Smooth muscle cell (in vitro differentiated cells): ENCODE data around the gene SPEM2. TPM values are rescaled to one million over a fixed set of nuclear protein-coding genes. Genes with fewer than 3 reads are reported as not detected.

Experiments used
- DNase-seq: peaks from one replicate; lab custom pipeline; 2025; ENCODE audit not compliant: unreplicated experiment; lab: John Stamatoyannopoulos, UW
- H2AFZ ChIP-seq: fragments of 200-600 bp; sonication (generic); 2 replicates; pipeline ENCODE4 v1.6.0; 2016; ENCODE audit warnings: antibody characterized with exemption, low read depth, mild to moderate bottlenecking
- H3F3A ChIP-seq: fragments of 200-600 bp; sonication (generic); 2 replicates; pipeline ENCODE4 v1.6.0; 2017; ENCODE audit warnings: antibody characterized with exemption, low read depth
- H3K27ac ChIP-seq: fragments of 200-600 bp; sonication (generic); 2 replicates; pipeline ENCODE4 v1.5.1; 2016; ENCODE audit warnings: low read depth, mild to moderate bottlenecking
- H3K27me3 ChIP-seq: fragments of 200-600 bp; sonication (generic); 2 replicates; pipeline ENCODE4 v1.6.1; 2016; ENCODE audit warnings: low read depth, mild to moderate bottlenecking
- H3K36me3 ChIP-seq: fragments of 200-600 bp; sonication (generic); 2 replicates; pipeline ENCODE4 v1.5.1; 2016; ENCODE audit warnings: low read depth
- H3K4me1 ChIP-seq: fragments of 200-600 bp; sonication (generic); 2 replicates; pipeline ENCODE4 v1.5.1; 2016; ENCODE audit warnings: low read depth
- H3K4me2 ChIP-seq: fragments of 200-600 bp; sonication (generic); 2 replicates; pipeline ENCODE4 v1.6.0; 2016; ENCODE audit warnings: mild to moderate bottlenecking
- H3K4me3 ChIP-seq: fragments of 200-600 bp; sonication (generic); 2 replicates; pipeline ENCODE4 v1.5.1; 2016; ENCODE audit warnings: mild to moderate bottlenecking
- H3K79me2 ChIP-seq: fragments of 200-600 bp; sonication (generic); 2 replicates; pipeline ENCODE4 v1.6.0; 2016; ENCODE audit warnings: low read depth, mild to moderate bottlenecking
- H3K9ac ChIP-seq: fragments of 200-600 bp; sonication (generic); 2 replicates; pipeline ENCODE4 v1.6.0; 2016; ENCODE audit warnings: low read depth
- H3K9me3 ChIP-seq: fragments of 200-600 bp; sonication (generic); replicated peaks from 2 replicates; pipeline ENCODE4 v1.5.1; 2016; ENCODE audit warnings: low read depth
- H4K20me1 ChIP-seq: fragments of 200-600 bp; sonication (generic); 2 replicates; pipeline ENCODE4 v1.6.0; 2016; ENCODE audit warnings: low read depth
- CTCF ChIP-seq: fragments of 200-600 bp; sonication (generic); IDR thresholded peaks from 2 replicates; pipeline ENCODE4 v1.5.1; 2017; ENCODE audit warnings: borderline replicate concordance, mild to moderate bottlenecking, antibody characterized with exemption; ENCODE audit not compliant: insufficient read depth, poor library complexity, severe bottlenecking
- WGBS: methylation state at CpG from one replicate; pipeline ENCODE4 v1.1.7; 2016; ENCODE audit warnings: low lambda C conversion rate; 5-methylcytosine and 5-hydroxymethylcytosine counted together
- polyA plus RNA-seq: library from polyadenylated mRNA; unstranded; fragments of >200 nt; fragmentation: Nextera tagmentation; extraction: Ambion mirVana; gene quantifications from 2 replicates; pipeline ENCODE4 v1.2.1, GENCODE V29; 2016
- total RNA-seq: library from RNA; depleted of rRNA; stranded (reverse); fragments of >200 nt; gene quantifications from 2 replicates; pipeline ENCODE4 v1.2.3, GENCODE V29; 2014

SPEM2 gene
- total and polyA plus RNA-seq, 2 experiments from 2014 or later = 0.22 to 0.56 TPM

DNA sequence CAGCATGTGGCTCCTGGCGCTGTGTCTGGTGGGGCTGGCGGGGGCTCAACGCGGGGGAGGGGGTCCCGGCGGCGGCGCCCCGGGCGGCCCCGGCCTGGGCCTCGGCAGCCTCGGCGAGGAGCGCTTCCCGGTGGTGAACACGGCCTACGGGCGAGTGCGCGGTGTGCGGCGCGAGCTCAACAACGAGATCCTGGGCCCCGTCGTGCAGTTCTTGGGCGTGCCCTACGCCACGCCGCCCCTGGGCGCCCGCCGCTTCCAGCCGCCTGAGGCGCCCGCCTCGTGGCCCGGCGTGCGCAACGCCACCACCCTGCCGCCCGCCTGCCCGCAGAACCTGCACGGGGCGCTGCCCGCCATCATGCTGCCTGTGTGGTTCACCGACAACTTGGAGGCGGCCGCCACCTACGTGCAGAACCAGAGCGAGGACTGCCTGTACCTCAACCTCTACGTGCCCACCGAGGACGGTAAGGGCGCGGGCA is 17.1 kb upstream of the SPEM2 start:
- no peak for TF ChIP-seq CTCF
- H3K27me3 ChIP-seq = no peaks in the 10 kb centered on the region
- no peaks in the 10 kb centered on the region for H3K36me3 ChIP-seq
- no peak overlapping the region for H3K9ac ChIP-seq
- no peaks in the 10 kb centered on the region for H3F3A ChIP-seq
- H3K79me2 ChIP-seq = no peaks in the 10 kb centered on the region
- 71% methylated on average over 43 of the region's 58 CpGs for WGBS
- no peak overlapping the region for H3K27ac ChIP-seq
- no peak overlapping the region for H2AFZ ChIP-seq
- peaks cover 25% of the 10 kb centered on the region for H4K20me1 ChIP-seq
- H3K9me3 ChIP-seq = no peaks in the 10 kb centered on the region
- H3K4me3 ChIP-seq = no peak overlapping the region
- DNase-seq = no peak
- H3K4me2 ChIP-seq = no peak overlapping the region
- peaks cover 6% of the 10 kb centered on the region for H3K4me1 ChIP-seq

GRCh38 chr17:7408863-7409262 is 16.6 kb upstream of the SPEM2 start:
- H3K27me3 ChIP-seq = no peaks in the 10 kb centered on the region
- peaks cover 25% of the 10 kb centered on the region for H4K20me1 ChIP-seq
- no peak overlapping the region for H3K4me3 ChIP-seq
- H3K36me3 ChIP-seq = no peaks in the 10 kb centered on the region
- no peak overlapping the region for H2AFZ ChIP-seq
- H3K27ac ChIP-seq = no peak overlapping the region
- DNase-seq = no peak
- no peak overlapping the region for H3K9ac ChIP-seq
- H3K79me2 ChIP-seq = no peaks in the 10 kb centered on the region
- 88% methylated on average over 6 of the region's 6 CpGs for WGBS
- H3F3A ChIP-seq = no peaks in the 10 kb centered on the region
- no peak for TF ChIP-seq CTCF
- no peaks in the 10 kb centered on the region for H3K9me3 ChIP-seq
- peaks cover 5% of the 10 kb centered on the region for H3K4me1 ChIP-seq
- H3K4me2 ChIP-seq = no peak overlapping the region

GRCh38 chr17:7409716-7410115 is 15.7 kb upstream of the SPEM2 start:
- no peaks in the 10 kb centered on the region for H3K79me2 ChIP-seq
- no peak overlapping the region for H3K9ac ChIP-seq
- H3K4me1 ChIP-seq = peaks cover 5% of the 10 kb centered on the region
- H3K4me2 ChIP-seq = no peak overlapping the region
- TF ChIP-seq CTCF = no peak
- H3F3A ChIP-seq = no peaks in the 10 kb centered on the region
- H3K27me3 ChIP-seq = no peaks in the 10 kb centered on the region
- H4K20me1 ChIP-seq = peaks cover 25% of the 10 kb centered on the region
- no peak overlapping the region for H3K4me3 ChIP-seq
- no peaks in the 10 kb centered on the region for H3K9me3 ChIP-seq
- 96% methylated on average over 6 of the region's 6 CpGs for WGBS
- H3K36me3 ChIP-seq = no peaks in the 10 kb centered on the region
- H3K27ac ChIP-seq = no peak overlapping the region
- no peak for DNase-seq
- H2AFZ ChIP-seq = no peak overlapping the region

GRCh38 chr17:7410634-7411426 is 14.6 kb upstream of the SPEM2 start:
- Histone ChIP-seq H3K9ac (no peak overlapping the region), H3K79me2 (no peaks in the 10 kb centered on the region), H3K4me1 (peaks cover 3% of the 10 kb centered on the region), H3K4me3 (no peak overlapping the region), H3K9me3 (no peaks in the 10 kb centered on the region), H3F3A (no peaks in the 10 kb centered on the region), H3K27ac (no peak overlapping the region), H3K4me2 (no peak overlapping the region), H2AFZ (no peak overlapping the region), H3K36me3 (no peaks in the 10 kb centered on the region), H3K27me3 (no peaks in the 10 kb centered on the region), H4K20me1 (peaks cover 21% of the 10 kb centered on the region)
- TF ChIP-seq CTCF = no peak
- WGBS = 95% methylated on average over 25 of the region's 25 CpGs
- DNase-seq = no peak
